ENCODE results near the gene PFDN6.

The PFDN6 gene

DNA sequence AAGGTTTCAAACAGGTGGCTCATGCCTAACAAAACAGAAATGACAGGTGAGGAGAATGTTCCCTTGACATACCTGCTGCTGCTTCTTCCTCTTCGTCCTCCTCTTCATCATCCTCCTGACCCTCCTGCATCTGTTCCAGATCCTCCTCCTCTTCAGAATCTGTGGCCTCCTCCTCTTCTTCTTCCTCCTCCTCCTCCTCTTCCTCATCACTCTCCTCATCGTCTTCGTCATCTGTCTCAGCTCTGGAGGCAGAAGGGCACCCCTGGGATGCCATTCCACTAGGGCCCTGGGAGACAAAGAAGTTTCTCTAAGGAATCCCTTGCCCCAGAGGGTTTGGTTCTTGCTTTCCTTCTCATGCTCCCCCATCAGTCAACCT, 30.5 kb downstream of the PFDN6 start:
- Histone ChIP-seq H3K36me3 (peaks cover 32% of the 10 kb centered on the region), H3K4me3 (ENCODE audit: low read depth in 1 of 2, low read length in 1 of 2) (no peak overlapping the region), H3K9me3 (no peaks in the 10 kb centered on the region), H3K27ac (no peak overlapping the region), H3K27me3 (no peaks in the 10 kb centered on the region), H3K4me1 (ENCODE audit: control insufficient read depth in 1 of 2, insufficient read depth in 1 of 2, low read depth in 1 of 2, low read length in 1 of 2) (peaks cover 85% of the 10 kb centered on the region in 2 experiments)
- TF ChIP-seq, protein P1, sequence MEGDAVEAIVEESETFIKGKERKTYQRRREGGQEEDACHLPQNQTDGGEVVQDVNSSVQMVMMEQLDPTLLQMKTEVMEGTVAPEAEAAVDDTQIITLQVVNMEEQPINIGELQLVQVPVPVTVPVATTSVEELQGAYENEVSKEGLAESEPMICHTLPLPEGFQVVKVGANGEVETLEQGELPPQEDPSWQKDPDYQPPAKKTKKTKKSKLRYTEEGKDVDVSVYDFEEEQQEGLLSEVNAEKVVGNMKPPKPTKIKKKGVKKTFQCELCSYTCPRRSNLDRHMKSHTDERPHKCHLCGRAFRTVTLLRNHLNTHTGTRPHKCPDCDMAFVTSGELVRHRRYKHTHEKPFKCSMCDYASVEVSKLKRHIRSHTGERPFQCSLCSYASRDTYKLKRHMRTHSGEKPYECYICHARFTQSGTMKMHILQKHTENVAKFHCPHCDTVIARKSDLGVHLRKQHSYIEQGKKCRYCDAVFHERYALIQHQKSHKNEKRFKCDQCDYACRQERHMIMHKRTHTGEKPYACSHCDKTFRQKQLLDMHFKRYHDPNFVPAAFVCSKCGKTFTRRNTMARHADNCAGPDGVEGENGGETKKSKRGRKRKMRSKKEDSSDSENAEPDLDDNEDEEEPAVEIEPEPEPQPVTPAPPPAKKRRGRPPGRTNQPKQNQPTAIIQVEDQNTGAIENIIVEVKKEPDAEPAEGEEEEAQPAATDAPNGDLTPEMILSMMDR (IDR thresholded peaks at IDR 0.05): no peak

DNA sequence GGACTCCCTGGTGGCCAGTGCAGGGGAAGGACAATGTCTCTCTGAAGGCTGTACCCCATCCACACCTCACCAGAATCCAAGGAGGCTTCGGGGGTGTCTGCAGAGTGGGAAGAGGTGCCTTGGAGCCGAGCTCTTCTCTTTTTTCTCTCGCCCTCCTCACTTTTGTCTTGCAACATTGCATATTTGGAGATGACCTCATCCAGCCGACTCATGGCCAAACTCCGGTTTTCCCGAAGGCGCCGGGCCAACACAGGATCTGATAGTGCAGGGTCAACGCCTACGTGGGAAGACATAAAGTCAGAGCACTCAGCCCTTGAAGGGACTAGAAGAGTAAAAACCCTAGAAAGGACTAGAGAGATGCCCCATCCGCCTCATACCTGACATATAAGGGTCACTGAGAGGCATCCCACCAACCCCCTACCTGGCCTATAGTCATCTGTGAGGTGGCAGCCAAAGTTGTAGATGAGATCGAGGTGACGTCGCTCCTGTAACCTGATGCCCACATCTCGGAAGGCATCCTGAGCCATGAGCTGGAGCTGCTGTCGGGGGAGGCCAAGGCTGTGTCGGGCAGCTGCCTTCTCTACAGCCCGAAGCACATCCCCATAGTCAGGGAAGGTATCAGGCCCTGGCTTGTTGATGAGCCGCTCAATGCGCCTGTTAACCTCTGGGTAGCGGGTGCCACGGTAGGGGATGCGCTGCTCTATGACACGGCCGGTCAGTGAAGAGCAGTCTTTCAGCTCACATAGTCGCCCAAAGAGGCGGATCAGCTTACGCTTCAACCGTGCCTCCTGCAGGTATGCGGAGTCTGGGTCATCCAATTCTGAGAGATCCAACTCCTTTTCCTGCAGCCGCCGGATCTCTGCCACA, 31.1 kb downstream of the PFDN6 start:
- H3K36me3 ChIP-seq: peaks cover 32% of the 10 kb centered on the region
- no peaks in the 10 kb centered on the region for H3K27me3 ChIP-seq
- peaks cover 79% of the 10 kb centered on the region in 2 experiments for H3K4me1 ChIP-seq (ENCODE audit: control insufficient read depth in 1 of 2, insufficient read depth in 1 of 2, low read depth in 1 of 2, low read length in 1 of 2)
- H3K9me3 ChIP-seq: no peaks in the 10 kb centered on the region
- H3K27ac ChIP-seq: peak overlapping the region; percentile 90
- TF ChIP-seq, protein P1 (IDR thresholded peaks at IDR 0.05): no peak
- no peak overlapping the region for H3K4me3 ChIP-seq (ENCODE audit: low read depth in 1 of 2, low read length in 1 of 2)

DNA sequence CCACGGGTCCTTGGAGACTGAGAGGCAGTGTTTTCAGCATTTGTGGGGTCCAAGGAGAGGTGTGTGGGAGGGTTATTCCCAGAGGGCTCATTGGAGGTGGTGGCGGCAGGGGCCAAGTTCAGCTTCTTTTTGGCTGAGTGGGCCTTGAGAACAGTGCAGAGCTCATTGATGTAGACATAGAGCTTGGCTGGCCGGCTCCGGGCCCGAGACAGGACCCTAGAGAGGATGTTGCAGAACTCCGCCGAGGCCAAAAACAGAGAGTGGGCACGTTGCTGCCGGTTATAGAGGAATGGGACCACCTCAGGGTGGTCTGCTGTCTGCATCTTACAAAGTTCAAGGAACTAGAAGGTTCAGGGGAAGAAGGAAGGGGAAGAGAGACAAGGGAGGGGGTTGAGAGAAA, 31.8 kb downstream of the PFDN6 start:
- Histone ChIP-seq H3K4me1 (ENCODE audit: control insufficient read depth in 1 of 2, insufficient read depth in 1 of 2, low read depth in 1 of 2, low read length in 1 of 2) (peaks cover 72% of the 10 kb centered on the region in 2 experiments), H3K36me3 (peaks cover 32% of the 10 kb centered on the region), H3K27ac (peak overlapping the region; percentile 90), H3K9me3 (no peaks in the 10 kb centered on the region), H3K27me3 (no peaks in the 10 kb centered on the region), H3K4me3 (ENCODE audit: low read depth in 1 of 2, low read length in 1 of 2) (peak overlapping the region; percentile 80 to 86)
- TF ChIP-seq, protein P1 (IDR thresholded peaks at IDR 0.05): no peak

DNA sequence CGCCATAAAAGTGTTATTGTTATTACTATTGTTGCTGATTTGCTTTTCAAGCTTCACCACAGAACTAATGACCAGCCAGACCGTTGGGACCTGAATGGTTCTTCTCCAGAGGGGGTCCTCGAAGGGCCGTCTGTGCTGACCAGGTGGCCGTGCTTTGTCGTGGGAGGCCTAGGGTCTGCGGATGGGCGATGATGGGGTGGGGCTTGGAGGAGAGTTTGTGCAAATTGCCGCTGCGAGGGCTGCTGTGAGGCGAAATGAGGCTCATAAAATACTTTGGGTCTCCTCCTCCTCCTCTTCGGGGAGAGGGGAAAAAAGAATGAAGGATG, 34.2 kb downstream of the PFDN6 start:
- H3K27me3 ChIP-seq: no peaks in the 10 kb centered on the region
- H3K36me3 ChIP-seq: peaks cover 26% of the 10 kb centered on the region
- H3K4me3 ChIP-seq (ENCODE audit: low read depth in 1 of 2, low read length in 1 of 2): peak overlapping the region; percentile 80 to 86
- TF ChIP-seq, protein P1 (IDR thresholded peaks at IDR 0.05): no peak
- peaks cover 53 to 56% of the 10 kb centered on the region in 2 experiments for H3K4me1 ChIP-seq (ENCODE audit: control insufficient read depth in 1 of 2, insufficient read depth in 1 of 2, low read depth in 1 of 2, low read length in 1 of 2)
- H3K9me3 ChIP-seq: no peaks in the 10 kb centered on the region
- H3K27ac ChIP-seq: peak overlapping the region; percentile 90

DNA sequence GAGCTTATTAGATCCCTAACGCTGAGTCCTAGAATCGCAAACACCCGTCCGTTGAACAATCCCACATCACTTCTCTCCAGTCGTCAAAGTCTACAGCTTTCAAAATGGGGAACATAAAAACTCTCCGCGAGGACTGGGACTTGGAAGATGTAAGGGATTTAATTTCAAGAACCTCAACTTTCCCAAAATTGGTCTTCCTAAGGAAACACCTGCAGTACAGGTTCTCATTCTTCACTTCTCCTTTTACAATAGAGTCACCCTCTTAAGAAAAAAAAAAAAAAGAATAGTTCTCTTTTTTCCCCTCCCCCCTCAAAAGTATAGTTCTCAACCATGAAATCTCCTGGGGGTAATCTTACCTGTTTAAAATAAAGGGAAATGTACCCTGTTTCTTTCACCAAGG, 34.7 kb downstream of the PFDN6 start:
- TF ChIP-seq, protein P1 (IDR thresholded peaks at IDR 0.05): no peak
- H3K4me1 ChIP-seq (ENCODE audit: control insufficient read depth in 1 of 2, insufficient read depth in 1 of 2, low read depth in 1 of 2, low read length in 1 of 2): peaks cover 47 to 50% of the 10 kb centered on the region in 2 experiments
- H3K36me3 ChIP-seq: peaks cover 21% of the 10 kb centered on the region
- peak overlapping the region; percentile 80 to 86 for H3K4me3 ChIP-seq (ENCODE audit: low read depth in 1 of 2, low read length in 1 of 2)
- H3K27me3 ChIP-seq: no peaks in the 10 kb centered on the region
- H3K9me3 ChIP-seq: no peaks in the 10 kb centered on the region
- peak overlapping the region; percentile 90 for H3K27ac ChIP-seq
